Erythroblast (primary cell): ENCODE measurements around the gene NRIP1.

Experiments
- GATA1 ChIP-seq: IDR thresholded peaks from 2 replicates; pipeline ENCODE4 v1.6.1; 2011; ENCODE audit warnings: low read depth, mild to moderate bottlenecking, control low read depth, low read length, moderate library complexity
- POLR2A ChIP-seq: IDR thresholded peaks from 2 replicates; pipeline ENCODE4 v1.6.1; 2011; ENCODE audit warnings: mild to moderate bottlenecking, low read length

DNA sequence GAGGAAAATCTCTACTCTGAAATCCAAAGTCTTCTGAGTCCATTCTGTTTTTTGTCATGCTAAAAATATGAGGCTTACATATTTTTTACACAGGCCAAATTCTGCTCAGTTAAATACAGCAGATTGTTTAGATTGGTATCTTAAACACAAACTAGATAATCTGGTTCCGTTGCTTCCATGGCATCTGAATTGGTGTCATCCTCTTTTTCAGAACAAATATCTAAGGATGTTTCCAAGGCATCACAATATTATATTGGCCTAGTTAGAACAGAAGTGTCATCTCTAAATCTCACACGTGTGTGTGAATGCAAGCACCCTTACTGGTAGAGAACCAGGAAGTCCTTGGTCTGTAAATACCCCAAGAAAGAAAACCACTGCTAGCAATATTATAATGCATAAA is 151.2 kb downstream of the NRIP1 start:
- TF ChIP-seq POLR2A (no peak), GATA1 (no peak)
